A549 (cell line): ENCODE measurements around the gene ANKRD9. TPM values are rescaled to one million over a fixed set of nuclear protein-coding genes. Genes with fewer than 3 reads are reported as not detected.

Experiments
- ATAC-seq, 2 experiments: fragments of 200-7000 bp in 1 of 2; fragments of >200 bp in 1 of 2; cut with Nextera tagmentation in 1 of 2; cut with Tn5 transposase in 1 of 2; 3 replicates each; pipeline versions ENCODE4 v1.8.0 to v1.9.1; 2018 to 2020; ENCODE audit warnings: mild to moderate bottlenecking in 1 of 2, moderate library complexity in 1 of 2
- CTCF ChIA-PET: fragments of 300-600 bp; sonication (Branson Sonifier 250); formaldehyde crosslinking; extraction: SDS; loops from one replicate; lab custom pipeline; 2021; ENCODE audit warnings: antibody characterized with exemption, inconsistent platforms; lab: Yijun Ruan, JAX
- POLR2A ChIA-PET: fragments of 350-600 bp; formaldehyde crosslinking; extraction: SDS; loops from one replicate; lab custom pipeline; 2021; ENCODE audit warnings: antibody characterized with exemption, inconsistent platforms; lab: Yijun Ruan, JAX
- DNase-seq, 2 experiments: peaks; one replicate each; pipeline versions ENCODE4 v3.0.0 to v3.0.0-alpha.2; 2011 to 2016; ENCODE audit warnings: low read depth in 1 of 2, low spot score in 1 of 2
- FAIRE-seq: peaks from 2 replicates; lab custom pipeline; 2011; peaks lifted over from hg19 to GRCh38; lab: Jason Lieb, UNC
- H3K27ac ChIP-seq, 2 experiments: fragments of >200 bp; sonication (Bioruptor Twin); formaldehyde crosslinking; 3 replicates each; pipeline ENCODE4 v1.5.1; 2016 to 2017
- H3K4me1 ChIP-seq: fragments of >200 bp; sonication (Bioruptor Twin); formaldehyde crosslinking; 3 replicates; pipeline ENCODE4 v1.6.1; 2016
- H3K4me2 ChIP-seq: fragments of >200 bp; sonication (Bioruptor Twin); formaldehyde crosslinking; 3 replicates; pipeline ENCODE4 v1.6.1; 2016
- H3K4me3 ChIP-seq: fragments of >200 bp; sonication (Bioruptor Twin); formaldehyde crosslinking; 3 replicates; pipeline ENCODE4 v1.5.1; 2016
- H3K9me3 ChIP-seq: fragments of >200 bp; sonication (Bioruptor Twin); formaldehyde crosslinking; 3 replicates; pipeline ENCODE4 v1.6.1; 2016
- CEBPB ChIP-seq, 2 experiments: fragments of >200 bp in 1 of 2; sonication (Bioruptor Twin) in 1 of 2; formaldehyde crosslinking in 1 of 2; IDR thresholded peaks; 2 replicates each; pipeline ENCODE4 v1.6.1; 2012 to 2016
- CHD2 ChIP-seq: fragments of 150-350 bp; IDR thresholded peaks from 2 replicates; pipeline ENCODE4 v1.6.1; 2014; ENCODE audit warnings: low read length; ENCODE audit not compliant: partially characterized antibody
- EHF ChIP-seq: fragments of 250-450 bp; sonication (Bioruptor Pico); IDR thresholded peaks from 2 replicates; pipeline ENCODE4 v1.5.0; 2020; ENCODE audit warnings: mild to moderate bottlenecking
- ELK1 ChIP-seq: fragments of 150-350 bp; IDR thresholded peaks from 2 replicates; pipeline ENCODE4 v1.6.1; 2014; ENCODE audit warnings: low read depth, mild to moderate bottlenecking, low read length
- FOXS1 ChIP-seq: fragments of 250-450 bp; sonication (Bioruptor Pico); IDR thresholded peaks from 2 replicates; pipeline ENCODE4 v1.5.0; 2020; ENCODE audit warnings: mild to moderate bottlenecking, moderate library complexity
- GATA3 ChIP-seq: IDR thresholded peaks from 2 replicates; pipeline ENCODE4 v1.6.1; 2012; ENCODE audit warnings: borderline replicate concordance
- HMGXB4 ChIP-seq: fragments of 250-450 bp; sonication (Bioruptor Pico); IDR thresholded peaks from 2 replicates; pipeline ENCODE4 v1.5.0; 2021; ENCODE audit warnings: mild to moderate bottlenecking, moderate library complexity, borderline replicate concordance
- HOXB5 ChIP-seq: fragments of 250-450 bp; sonication (Bioruptor Pico); IDR thresholded peaks from 2 replicates; pipeline ENCODE4 v1.5.0; 2020; ENCODE audit warnings: mild to moderate bottlenecking, moderate library complexity
- JUNB ChIP-seq: fragments of >200 bp; sonication (Bioruptor Twin); formaldehyde crosslinking; IDR thresholded peaks from 2 replicates; pipeline ENCODE4 v1.6.1; 2016
- KDM1A ChIP-seq: fragments of 200-600 bp; sonication (generic); IDR thresholded peaks from 2 replicates; pipeline ENCODE4 v1.6.1; 2016; ENCODE audit warnings: low read depth, mild to moderate bottlenecking
- NFE2L2 ChIP-seq: fragments of 150-350 bp; conservative IDR thresholded peaks from 2 replicates; pipeline ENCODE4 v1.6.1; 2014; ENCODE audit warnings: low read length
- POLR2AphosphoS2 ChIP-seq: conservative IDR thresholded peaks from 2 replicates; pipeline ENCODE4 v1.6.1; 2012; ENCODE audit warnings: low read length, improper control_type of control experiment, inconsistent platforms
- RAD21 ChIP-seq, 2 experiments: fragments of >200 bp in 1 of 2; sonication (Bioruptor Twin) in 1 of 2; formaldehyde crosslinking in 1 of 2; IDR thresholded peaks in 1 of 2; conservative IDR thresholded peaks in 1 of 2; 2 replicates in 1 of 2; 3 replicates in 1 of 2; pipeline ENCODE4 v1.6.1; 2012 to 2018; ENCODE audit warnings: inconsistent platforms in 1 of 2
- RARB ChIP-seq: fragments of 250-450 bp; sonication (Bioruptor Pico); IDR thresholded peaks from 2 replicates; pipeline ENCODE4 v1.8.0; 2021; ENCODE audit warnings: mild to moderate bottlenecking, moderate library complexity
- REST ChIP-seq: fragments of 200-600 bp; sonication (generic); IDR thresholded peaks from 2 replicates; pipeline ENCODE4 v1.6.1; 2016; ENCODE audit warnings: antibody characterized with exemption, mild to moderate bottlenecking, moderate library complexity
- RFX5 ChIP-seq: fragments of 450-650 bp; IDR thresholded peaks from 2 replicates; pipeline ENCODE4 v1.7.1; 2014; ENCODE audit warnings: antibody characterized with exemption, mild to moderate bottlenecking, moderate library complexity
- RNF2 ChIP-seq: fragments of 200-600 bp; sonication (generic); IDR thresholded peaks from 2 replicates; pipeline ENCODE4 v1.6.1; 2016; ENCODE audit warnings: low read depth, mild to moderate bottlenecking, antibody characterized with exemption, moderate library complexity, borderline replicate concordance
- TFCP2L1 ChIP-seq: fragments of 250-450 bp; sonication (Bioruptor Pico); IDR thresholded peaks from 2 replicates; pipeline ENCODE4 v1.5.0; 2021; ENCODE audit warnings: mild to moderate bottlenecking
- TP53 ChIP-seq: fragments of 250-450 bp; sonication (Bioruptor Pico); IDR thresholded peaks from 2 replicates; pipeline ENCODE4 v1.5.0; 2021; ENCODE audit warnings: mild to moderate bottlenecking, moderate library complexity
- ZC3H11A ChIP-seq: fragments of 450-650 bp; IDR thresholded peaks from 2 replicates; pipeline ENCODE4 v1.6.1; 2014; ENCODE audit warnings: antibody characterized with exemption, mild to moderate bottlenecking
- ZNF302 ChIP-seq: fragments of 250-450 bp; sonication (Bioruptor Pico); IDR thresholded peaks from 2 replicates; pipeline ENCODE4 v1.9.0; 2021; ENCODE audit warnings: inconsistent platforms, mild to moderate bottlenecking, moderate library complexity
- WGBS: methylation state at CpG from one replicate; pipeline ENCODE4 v1.1.6; 2017; ENCODE audit errors: missing lambda C conversion rate; 5-methylcytosine and 5-hydroxymethylcytosine counted together
- polyA plus RNA-seq, 4 experiments: library from polyadenylated mRNA; depleted of rRNA in 3 of 4; stranded (reverse); fragments of >200 nt; fragmentation: RNase III in 1 of 4; extraction: RNeasy Plus Mini Kit Qiagen cat#74134 plus additional on column Dnase treatment in 1 of 4; gene quantifications; 2 replicates in 3 of 4; 3 replicates in 1 of 4; pipeline ENCODE4 v1.2.3, GENCODE V29; 2011 to 2017

ANKRD9 gene
- polyA plus RNA-seq, 2 of the 4 experiments (the other 2 are of a cell fraction) = 6.3 to 11.8 TPM

GRCh38 chr14:102481791-102482238 lies 27.8 kb downstream of the ANKRD9 start:
- peaks cover 10% of the 10 kb centered on the region for H3K4me1 ChIP-seq
- H3K4me3 ChIP-seq = no peak overlapping the region
- peak; percentile 70 to 76; a peak in 4 of 6 replicates for ATAC-seq
- peak; percentile 35 to 44 for DNase-seq
- TF ChIP-seq GATA3 (0 out of 2 replicates have a peak, but pooled peaks have one; percentile 21), RFX5 (no peak)
- ChIA-PET CTCF (interaction anchor here (0.8 to 1.9 kb wide), 4 partner anchors 10 to 703 kb away, joined by 3 to 8 read pairs (median 4); no protein-coding TSS in a partner anchor), POLR2A (interaction anchor here (0.6 kb wide), 1 partner anchor 747 kb away, joined by 3 read pairs; no protein-coding TSS in a partner anchor)
- H3K27ac ChIP-seq = 0 out of 6 replicates have a peak overlapping the region, but pooled peaks of 1 of the 2 experiments have one; percentile 30
- WGBS = 67% methylated on average over 8 of the region's 8 CpGs
- no peaks in the 10 kb centered on the region for H3K9me3 ChIP-seq
- FAIRE-seq = no peak
- peak overlapping the region; percentile 10; the same call in 2 of the 3 replicates for H3K4me2 ChIP-seq

GRCh38 chr14:102481371-102481770 lies 28.2 kb downstream of the ANKRD9 start:
- no peak for FAIRE-seq
- Histone ChIP-seq H3K4me2 (peak overlapping the region; percentile 10; the same call in 1 of the 3 replicates), H3K9me3 (no peaks in the 10 kb centered on the region), H3K27ac (0 out of 6 replicates have a peak overlapping the region, but pooled peaks of 1 of the 2 experiments have one; percentile 30), H3K4me3 (no peak overlapping the region), H3K4me1 (peaks cover 10% of the 10 kb centered on the region)
- no peak; a peak in 1 of 6 replicates for ATAC-seq
- TF ChIP-seq JUNB (no peak), RARB (CRISPR knock-in tag) (no peak), ZNF302 (CRISPR knock-in tag) (no peak), ZC3H11A (no peak), EHF (CRISPR knock-in tag) (no peak), TP53 (no peak), KDM1A (no peak)
- 87% methylated on average over 4 of the region's 4 CpGs for WGBS
- no peak for DNase-seq
- CTCF ChIA-PET = interaction anchor here (0.8 to 1.9 kb wide), 4 partner anchors 10 to 702 kb away, joined by 3 to 8 read pairs (median 4); no protein-coding TSS in a partner anchor
- POLR2A ChIA-PET = no interaction called here

- no peak for FAIRE-seq
- no peak for TF ChIP-seq EHF (CRISPR knock-in tag)
- TF ChIP-seq CEBPB (IDR thresholded peaks at IDR 0.05) = no peak
- TF ChIP-seq NFE2L2 = no peak
- TF ChIP-seq FOXS1 (CRISPR knock-in tag) = no peak
- no peak for TF ChIP-seq REST
- Histone ChIP-seq H3K27ac (no peak overlapping the region), H3K4me1 (peaks cover 10% of the 10 kb centered on the region), H3K9me3 (no peaks in the 10 kb centered on the region), H3K4me2 (no peak overlapping the region), H3K4me3 (no peak overlapping the region)
- ChIA-PET CTCF (interaction anchor here (0.6 to 1.4 kb wide), 3 partner anchors 41 to 114 kb away, joined by 3 to 5 read pairs (median 4); no protein-coding TSS in a partner anchor), POLR2A (no interaction called here)
- 91% methylated on average over 7 of the region's 7 CpGs for WGBS
- no peak for DNase-seq
- peak in 1 of 2 experiments; percentile 30; a peak in 1 of 6 replicates for ATAC-seq
Measured at GRCh38 chr14:102479777-102480176, 29.8 kb downstream of the ANKRD9 start.

GRCh38 chr14:102479107-102479506 lies 30.5 kb downstream of the ANKRD9 start:
- CTCF ChIA-PET = interaction anchor here (1.0 to 1.4 kb wide), 5 partner anchors 29 to 60 kb away, joined by 3 to 5 read pairs (median 3); no protein-coding TSS in a partner anchor

More at GRCh38 chr14:102479107-102479506, 30.5 kb downstream of the ANKRD9 start:
- no peak overlapping the region for H3K4me2 ChIP-seq
- H3K27ac ChIP-seq = no peak overlapping the region
- WGBS = 92% methylated on average over 2 of the region's 2 CpGs
- ATAC-seq = no peak
- DNase-seq = no peak
- H3K4me3 ChIP-seq = no peak overlapping the region
- no peaks in the 10 kb centered on the region for H3K9me3 ChIP-seq
- TF ChIP-seq EHF (CRISPR knock-in tag) (no peak), ZC3H11A (no peak), KDM1A (no peak), RAD21 (conservative IDR thresholded peaks at IDR 0.05 in 1 of 2, IDR thresholded peaks at IDR 0.05 in 1 of 2) (no peak), FOXS1 (CRISPR knock-in tag) (no peak), HMGXB4 (CRISPR knock-in tag) (no peak), RARB (CRISPR knock-in tag) (no peak), JUNB (no peak), CHD2 (no peak), HOXB5 (CRISPR knock-in tag) (no peak), TFCP2L1 (CRISPR knock-in tag) (no peak), RNF2 (no peak), TP53 (no peak), POLR2AphosphoS2 (no peak), ELK1 (no peak)
- FAIRE-seq = no peak
- POLR2A ChIA-PET = no interaction called here
- H3K4me1 ChIP-seq = peaks cover 10% of the 10 kb centered on the region
